ENCODE data around the gene TXK. TPM values are rescaled to one million over a fixed set of nuclear protein-coding genes. Genes with fewer than 3 reads are reported as not detected.

Gene TXK
- total RNA-seq, 1 experiment from 2014 or later: 0.39 TPM

DNA sequence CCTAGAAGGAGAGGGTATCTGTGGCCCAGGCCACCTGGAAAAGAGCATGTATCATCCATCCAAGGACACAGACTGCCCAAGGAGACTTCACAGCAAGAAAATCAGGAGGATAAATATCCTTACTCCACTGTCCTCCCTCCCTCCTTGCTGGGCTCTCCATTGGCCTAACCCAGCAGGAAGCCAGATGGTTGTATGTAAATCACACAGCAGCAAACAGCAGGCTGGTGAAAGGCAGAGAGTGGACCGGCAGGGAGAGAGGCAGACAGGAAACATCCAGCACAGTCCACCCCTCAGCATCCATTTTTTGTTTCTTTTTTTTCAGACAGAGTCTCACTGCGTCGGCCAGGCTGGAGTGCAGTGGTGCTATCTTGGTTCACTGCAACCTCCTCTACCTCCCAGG lies 17.5 kb downstream of the TXK start:
- no peaks in the 10 kb centered on the region for H3K9me3 ChIP-seq (ENCODE audit: control insufficient read depth, low read depth, low read length)
- no peak overlapping the region for H2AFZ ChIP-seq (ENCODE audit: low read length)
- H2BK5ac ChIP-seq (ENCODE audit: insufficient read length, low read length): no peak overlapping the region
- H3K79me2 ChIP-seq (ENCODE audit: insufficient read depth, low read length): no peaks in the 10 kb centered on the region
- H2BK12ac ChIP-seq (ENCODE audit: insufficient read length, low read depth, low read length): no peak overlapping the region
- Mint-ChIP-seq H3K4me1 (peaks cover 23 to 26% of the 10 kb centered on the region in 2 experiments), H3K36me3 (ENCODE audit: insufficient read depth in 1 of 3, low read depth in 3 of 3) (no peaks in the 10 kb centered on the region), H3K27me3 (ENCODE audit: low read depth) (no peaks in the 10 kb centered on the region), H3K27ac (no peak overlapping the region), H3K4me3 (no peak overlapping the region), H3K9me3 (no peaks in the 10 kb centered on the region)
- no peak overlapping the region for H4K5ac ChIP-seq (ENCODE audit: insufficient read length, low read depth, low read length)
- no peak for TF ChIP-seq CTCF (conservative IDR thresholded peaks at IDR 0.05)
- no peak overlapping the region for H2AK5ac ChIP-seq (ENCODE audit: insufficient read length, low read length)
- H3K4ac ChIP-seq (ENCODE audit: low read depth, low read length): no peak overlapping the region
- no peak overlapping the region for H3K18ac ChIP-seq (ENCODE audit: insufficient read length, low read depth, low read length)
- no peak overlapping the region for H4K8ac ChIP-seq (replicated peaks; ENCODE audit: insufficient read length, low read depth, low read length)
- H2BK20ac ChIP-seq (ENCODE audit: low read depth, low read length, poor library complexity, severe bottlenecking): no peak overlapping the region
- no CpG with 5 or more reads among the region's 3 CpGs for WGBS (ENCODE audit: extremely low coverage, insufficient read length, low lambda C conversion rate)
- H3K9ac ChIP-seq (ENCODE audit: extremely low read depth, insufficient read length, low read length): no peak overlapping the region
- no peak overlapping the region; the same call in 1 of the 2 replicates for H3K14ac ChIP-seq (ENCODE audit: insufficient read depth, low read length)
- no peak overlapping the region for H2BK120ac ChIP-seq (ENCODE audit: low read depth, low read length, poor library complexity, severe bottlenecking)
- no peaks in the 10 kb centered on the region for H3K27me3 ChIP-seq (ENCODE audit: insufficient read depth, low read length)
- no peak overlapping the region for H2BK15ac ChIP-seq (ENCODE audit: low read depth, low read length)
- no peak overlapping the region for H3K23ac ChIP-seq (ENCODE audit: insufficient read length, low read depth, low read length)
- H3K23me2 ChIP-seq (ENCODE audit: insufficient read length, low read depth, low read length, poor library complexity, severe bottlenecking): no peaks in the 10 kb centered on the region
- H3T11ph ChIP-seq (ENCODE audit: low read length): no peak overlapping the region
- H3K4me2 ChIP-seq (ENCODE audit: insufficient read depth, insufficient read length, low read length): no peak overlapping the region
- DNase-seq: peak; percentile 39
- H4K20me1 ChIP-seq (ENCODE audit: control insufficient read depth, insufficient read depth, insufficient read length): no peaks in the 10 kb centered on the region
- no peaks in the 10 kb centered on the region for H3K79me1 ChIP-seq (ENCODE audit: insufficient read depth, low read depth, low read length, poor library complexity, severe bottlenecking)
- H3K4me1 ChIP-seq (ENCODE audit: insufficient read depth, low read length): peaks cover 7% of the 10 kb centered on the region; the same call in 1 of the 2 replicates
- H4K91ac ChIP-seq (ENCODE audit: insufficient read length, low read depth, low read length): no peak overlapping the region
- no peak overlapping the region for H3K56ac ChIP-seq (ENCODE audit: insufficient read length, low read depth, low read length)
- no peak overlapping the region for H3K27ac ChIP-seq (ENCODE audit: insufficient read length, low read depth, low read length)

Data from H9 (cell line).